Measurements from ENCODE around the gene HPCAL4.

DNA sequence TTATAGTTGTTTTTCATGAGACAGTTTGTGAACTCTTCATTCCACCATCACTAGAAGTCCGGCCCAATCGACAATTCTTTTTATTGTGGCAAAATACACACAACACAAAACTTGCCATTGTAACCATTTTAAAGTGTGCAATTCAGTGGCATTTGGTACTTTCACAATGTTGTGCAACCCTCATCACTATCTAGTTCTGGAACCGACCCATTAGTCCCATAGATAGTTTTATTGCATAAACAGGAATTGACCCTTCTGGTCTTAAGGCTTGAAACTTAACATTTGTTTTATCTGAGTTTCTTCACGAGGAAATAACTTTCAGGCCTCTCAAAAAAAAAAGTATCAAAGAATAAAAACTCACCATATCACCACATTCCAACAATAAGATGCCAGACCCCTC lies 38.6 kb upstream of the HPCAL4 start:
- TF ChIP-seq CTCF (IDR thresholded peaks at IDR 0.05) (no peak), POLR2A (IDR thresholded peaks at IDR 0.05) (no peak)
